DND-41 (cell line): ENCODE data around the gene DDB1.

Experiments used
- CTCF ChIP-seq: IDR thresholded peaks from 2 replicates; pipeline ENCODE4 v1.5.1; 2012; ENCODE audit warnings: borderline replicate concordance, low read length, moderate library complexity, mild to moderate bottlenecking; ENCODE audit not compliant: poor library complexity, severe bottlenecking; ENCODE audit errors: extremely low read depth
- EZH2 ChIP-seq: IDR thresholded peaks from 3 replicates; pipeline ENCODE4 v1.6.1; 2012; ENCODE audit warnings: borderline replicate concordance, low read depth, mild to moderate bottlenecking, moderate library complexity, low read length, inconsistent platforms; ENCODE audit not compliant: severe bottlenecking

GRCh38 chr11:61295596-61295926 is 37.3 kb downstream of the DDB1 start:
- no peak for TF ChIP-seq EZH2
- TF ChIP-seq CTCF = no peak
